GM12873 (cell line): Measurements from ENCODE around the gene EDIL3.
A peak's percentile ranks its signal among the peaks of the same experiment; 100 is the strongest.

ENCODE experiments used
- TF ChIP-seq, protein P1 (sequence below): IDR thresholded peaks from 2 replicates; pipeline ENCODE4 v1.5.1; 2012; ENCODE audit warnings: low read depth, mild to moderate bottlenecking, moderate library complexity, low read length, control low read depth; ENCODE audit not compliant: insufficient read depth; ENCODE audit errors: missing control alignments

The EDIL3 gene

DNA sequence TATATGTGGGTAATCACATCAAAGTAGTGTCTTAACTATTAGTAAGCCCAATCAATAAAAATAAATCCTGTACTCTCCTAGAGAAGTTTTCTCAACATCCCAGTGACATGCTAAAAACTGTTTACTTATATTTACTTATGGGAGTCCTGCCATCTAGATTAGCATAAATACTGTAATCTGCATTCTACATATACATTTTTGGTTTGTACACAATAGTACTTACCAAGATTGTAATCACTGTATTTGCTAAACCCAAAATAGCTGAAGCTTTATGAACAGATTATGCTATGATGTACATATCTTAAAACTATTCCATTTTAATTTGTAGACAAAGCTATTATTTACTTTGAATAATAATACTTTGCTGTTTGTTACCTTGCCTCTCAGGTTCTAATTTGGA is 105.4 kb downstream of the EDIL3 start:
- TF ChIP-seq, protein P1, sequence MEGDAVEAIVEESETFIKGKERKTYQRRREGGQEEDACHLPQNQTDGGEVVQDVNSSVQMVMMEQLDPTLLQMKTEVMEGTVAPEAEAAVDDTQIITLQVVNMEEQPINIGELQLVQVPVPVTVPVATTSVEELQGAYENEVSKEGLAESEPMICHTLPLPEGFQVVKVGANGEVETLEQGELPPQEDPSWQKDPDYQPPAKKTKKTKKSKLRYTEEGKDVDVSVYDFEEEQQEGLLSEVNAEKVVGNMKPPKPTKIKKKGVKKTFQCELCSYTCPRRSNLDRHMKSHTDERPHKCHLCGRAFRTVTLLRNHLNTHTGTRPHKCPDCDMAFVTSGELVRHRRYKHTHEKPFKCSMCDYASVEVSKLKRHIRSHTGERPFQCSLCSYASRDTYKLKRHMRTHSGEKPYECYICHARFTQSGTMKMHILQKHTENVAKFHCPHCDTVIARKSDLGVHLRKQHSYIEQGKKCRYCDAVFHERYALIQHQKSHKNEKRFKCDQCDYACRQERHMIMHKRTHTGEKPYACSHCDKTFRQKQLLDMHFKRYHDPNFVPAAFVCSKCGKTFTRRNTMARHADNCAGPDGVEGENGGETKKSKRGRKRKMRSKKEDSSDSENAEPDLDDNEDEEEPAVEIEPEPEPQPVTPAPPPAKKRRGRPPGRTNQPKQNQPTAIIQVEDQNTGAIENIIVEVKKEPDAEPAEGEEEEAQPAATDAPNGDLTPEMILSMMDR = no peak

DNA sequence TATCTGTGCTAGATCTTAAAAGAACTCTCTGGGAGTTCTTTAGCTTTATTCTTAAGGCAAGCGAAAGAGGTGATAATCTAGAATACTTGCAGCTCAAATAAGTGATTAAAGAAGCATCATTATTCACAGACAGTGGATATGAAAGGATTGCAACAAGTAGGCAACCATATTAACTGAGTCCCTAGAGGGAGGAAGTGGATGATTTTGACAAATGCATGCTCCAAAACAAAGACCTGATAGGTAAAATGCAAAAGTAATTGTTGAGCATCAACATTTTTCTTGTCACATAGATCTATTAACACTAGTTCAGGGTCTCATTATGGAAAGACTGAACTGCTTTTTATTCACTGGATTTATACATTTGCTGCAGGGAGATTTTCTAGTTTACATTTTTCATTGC is 109.1 kb downstream of the EDIL3 start:
- TF ChIP-seq, protein P1 = no peak

DNA sequence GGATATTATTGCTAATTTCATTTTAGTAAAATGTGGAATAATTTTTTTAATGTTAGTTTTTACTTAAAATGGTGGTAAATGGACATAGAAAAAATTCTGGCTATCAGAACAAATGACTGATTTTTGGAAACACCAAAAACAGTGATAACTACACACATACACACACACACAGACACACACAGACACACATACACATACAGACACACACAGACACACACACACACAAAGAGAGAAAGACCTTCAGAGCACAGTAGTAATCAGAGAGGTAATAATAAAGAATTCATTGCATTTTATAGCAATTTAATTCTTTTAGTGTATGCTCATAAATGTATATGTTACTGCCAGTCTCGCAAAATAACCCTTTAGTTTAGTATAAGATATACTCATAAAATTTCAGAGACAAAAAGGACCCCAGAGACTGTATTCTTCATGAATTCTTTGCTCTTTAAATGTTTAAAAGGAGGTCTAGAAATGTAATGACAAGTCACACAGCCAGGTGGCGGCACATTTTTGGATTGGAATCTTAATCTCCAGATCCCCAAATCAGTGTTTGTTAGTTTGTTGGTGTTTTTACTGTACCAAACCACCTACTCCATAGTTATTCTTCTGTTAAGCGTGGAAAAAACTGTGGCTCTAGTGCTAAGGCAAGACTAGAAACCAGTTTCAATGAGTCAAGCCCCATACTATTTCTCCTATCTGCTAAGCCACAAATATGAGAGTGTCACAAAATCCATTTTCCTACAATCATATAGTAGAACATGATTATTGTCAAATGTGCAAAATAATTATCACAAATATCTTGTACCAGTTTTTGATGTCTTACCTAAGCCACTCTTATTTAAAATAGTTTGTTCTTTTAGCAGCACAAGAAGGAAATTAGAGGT is 109.9 kb downstream of the EDIL3 start:
- TF ChIP-seq, protein P1 = peak; percentile 61

DNA sequence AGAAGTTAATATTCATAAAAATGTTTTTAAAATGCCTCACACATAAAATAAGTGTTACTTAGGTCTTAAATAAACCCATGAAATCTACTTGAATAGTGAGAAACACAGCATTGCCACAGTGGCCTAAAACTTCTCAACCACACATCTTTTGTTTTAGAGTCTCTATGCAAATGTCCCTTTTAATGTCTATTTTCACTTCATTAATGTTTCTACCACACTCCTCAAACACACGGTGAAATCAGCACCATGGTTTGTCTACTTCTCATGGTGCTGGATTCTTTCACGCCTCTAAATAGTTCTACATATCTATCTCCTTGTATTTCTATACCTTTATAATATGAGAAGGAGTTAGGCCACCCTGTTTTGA is 111.2 kb downstream of the EDIL3 start:
- TF ChIP-seq, protein P1 = no peak

DNA sequence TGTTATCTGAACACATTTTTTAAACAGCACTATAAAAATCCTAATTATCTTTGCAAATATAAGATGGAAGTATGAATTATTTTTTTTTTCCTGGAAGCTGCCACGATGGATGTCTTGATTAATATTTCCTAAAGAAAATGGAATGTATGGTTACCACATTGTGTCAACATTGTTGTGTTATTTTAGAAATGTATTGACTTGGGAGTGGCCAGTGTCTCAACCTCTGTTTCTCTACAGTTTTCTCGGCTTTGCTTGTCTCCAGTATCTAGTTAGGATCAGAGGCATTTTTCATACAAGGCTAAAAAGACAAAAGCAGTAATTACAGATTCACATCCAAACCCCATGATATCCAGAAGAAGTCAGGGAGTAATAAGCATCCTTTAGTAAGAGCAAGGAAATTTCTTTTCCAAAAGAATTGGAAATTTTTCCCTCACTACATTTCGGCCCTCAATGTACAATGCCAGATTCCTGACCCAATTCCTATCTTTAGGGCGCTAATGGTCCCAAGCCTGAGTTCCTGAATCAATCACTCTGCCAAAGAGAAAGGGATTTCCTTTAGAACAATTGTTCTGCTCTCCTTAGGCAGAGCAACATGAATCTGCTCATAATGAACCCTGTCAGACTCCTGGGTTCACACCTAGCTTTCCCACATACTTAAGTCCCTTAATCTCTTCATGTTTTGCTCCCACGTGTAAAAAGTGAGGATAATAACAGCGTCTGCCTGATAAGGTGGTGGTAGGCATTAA is 111.7 kb downstream of the EDIL3 start:
- TF ChIP-seq, protein P1 = no peak

DNA sequence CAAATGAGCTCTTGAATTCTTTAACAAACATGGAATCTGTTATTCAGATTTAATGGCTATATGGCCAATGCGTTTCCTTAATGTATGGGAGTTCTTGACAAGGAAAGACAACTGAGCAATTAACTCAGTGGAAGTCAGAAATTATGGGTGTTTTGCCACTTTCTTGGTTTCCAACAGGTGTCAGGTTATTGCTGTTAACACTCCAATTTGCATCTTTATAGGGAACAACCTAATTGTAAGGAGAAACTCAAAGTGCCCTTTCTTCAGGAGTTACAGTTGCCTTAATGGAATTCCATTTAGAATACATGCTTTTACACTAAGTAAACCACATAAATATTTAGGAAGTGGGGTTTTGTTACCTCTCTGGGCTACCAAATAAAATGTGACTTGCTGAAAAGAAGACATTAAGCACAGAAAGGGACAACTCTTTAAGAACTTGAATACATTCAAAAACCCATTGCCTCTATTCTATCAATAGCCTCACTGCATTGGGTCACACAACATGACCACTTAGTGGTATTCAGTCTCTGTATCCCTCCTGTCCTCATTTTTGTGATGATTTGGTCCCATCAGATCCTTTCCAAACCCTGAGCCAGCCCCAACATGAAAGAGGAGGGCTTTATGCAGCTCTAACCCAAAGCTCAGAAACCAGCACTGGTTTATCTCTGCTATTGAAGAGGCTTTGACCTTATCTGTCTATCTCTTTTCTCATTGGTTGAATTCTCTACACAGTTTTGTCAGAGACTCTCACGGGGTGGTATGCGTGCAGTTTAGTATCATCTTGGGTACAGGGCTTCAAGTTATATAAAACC is 118.7 kb downstream of the EDIL3 start:
- TF ChIP-seq, protein P1 = no peak

DNA sequence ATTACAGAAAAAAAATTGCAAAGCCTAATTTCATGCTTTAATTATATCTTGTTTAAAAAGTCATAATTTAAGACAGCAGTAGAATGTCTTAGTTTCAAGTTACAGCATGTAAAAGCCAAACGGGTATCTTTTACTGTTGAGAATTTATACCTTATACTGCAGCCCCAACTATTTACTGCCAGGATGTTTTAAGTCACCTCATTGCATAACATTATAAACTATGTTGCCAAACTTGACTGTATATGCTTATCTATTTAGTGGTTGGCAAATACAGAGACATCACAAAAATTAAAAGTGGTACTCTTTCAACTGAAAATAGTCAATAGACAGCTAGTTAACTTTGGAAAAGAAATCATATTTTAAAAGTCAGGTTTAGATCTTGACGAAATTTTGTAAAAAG is 119.5 kb downstream of the EDIL3 start:
- TF ChIP-seq, protein P1 = no peak
